ENCODE data around the gene RHBDF1.

Gene RHBDF1

DNA sequence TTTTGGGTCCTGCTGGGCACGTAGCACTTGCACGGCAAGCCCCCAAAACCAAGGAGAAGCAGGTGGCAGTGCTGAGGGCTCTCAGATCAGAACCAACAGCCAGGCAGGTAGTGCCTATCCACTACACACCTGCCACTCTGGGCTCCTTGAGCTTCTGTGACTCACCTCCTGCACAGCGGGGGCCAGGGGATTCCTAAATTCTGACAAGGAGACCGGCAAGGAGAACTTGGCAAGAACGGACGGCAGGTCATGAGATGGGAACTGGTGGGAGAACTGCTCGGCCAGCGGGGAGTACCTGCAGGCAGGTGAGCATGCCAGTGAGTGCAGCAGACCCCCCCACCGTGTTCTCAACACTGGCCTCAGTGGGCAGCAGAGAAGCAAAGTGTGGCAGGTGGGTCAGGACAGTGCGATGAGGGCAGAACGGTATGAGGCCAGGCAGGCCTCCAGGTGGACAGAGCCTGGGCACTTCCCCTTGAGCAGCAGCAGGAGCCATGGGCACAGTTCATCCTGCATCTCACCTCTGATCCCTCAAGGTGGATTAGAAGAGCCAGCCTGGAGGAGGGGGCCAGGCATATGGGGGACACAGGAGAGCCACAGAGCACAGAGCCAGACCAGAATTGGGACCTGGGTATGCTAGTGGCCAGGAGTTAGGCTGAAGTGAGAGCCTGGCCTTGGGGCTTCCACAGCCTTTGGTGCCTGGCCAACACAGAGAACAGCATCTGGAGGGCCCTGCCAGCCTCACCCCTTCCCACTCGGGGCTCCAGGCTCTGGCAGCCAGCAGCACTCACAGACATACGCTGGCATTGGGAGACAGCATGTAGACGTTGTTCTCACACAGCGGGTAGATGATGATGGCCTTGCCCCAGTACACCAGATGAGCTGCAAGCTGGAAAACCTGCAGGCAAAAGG is 20.3 kb upstream of the RHBDF1 start:
- no peak for DNase-seq (ENCODE audit: low spot score)

DNA sequence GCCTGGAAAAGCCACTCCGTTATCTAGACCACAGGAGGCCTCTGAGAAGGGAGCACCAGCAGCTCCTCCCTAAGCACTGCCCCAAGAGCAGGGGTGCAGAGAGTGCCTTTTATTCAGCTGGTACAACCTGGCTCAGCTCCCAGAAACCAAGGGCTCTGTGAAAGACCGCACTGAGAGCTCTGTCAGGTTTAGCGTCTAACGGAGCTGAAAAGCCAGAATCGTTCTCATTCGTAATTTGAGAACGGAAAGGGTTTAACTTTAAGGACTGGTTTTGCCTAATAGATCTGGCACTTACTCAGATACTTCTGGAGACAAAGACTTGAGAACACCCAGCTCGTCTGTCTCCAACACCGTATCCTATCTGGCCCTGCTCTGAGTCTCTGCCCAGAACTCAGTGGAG is 19.1 kb upstream of the RHBDF1 start:
- DNase-seq (ENCODE audit: low spot score), result no peak

DNA sequence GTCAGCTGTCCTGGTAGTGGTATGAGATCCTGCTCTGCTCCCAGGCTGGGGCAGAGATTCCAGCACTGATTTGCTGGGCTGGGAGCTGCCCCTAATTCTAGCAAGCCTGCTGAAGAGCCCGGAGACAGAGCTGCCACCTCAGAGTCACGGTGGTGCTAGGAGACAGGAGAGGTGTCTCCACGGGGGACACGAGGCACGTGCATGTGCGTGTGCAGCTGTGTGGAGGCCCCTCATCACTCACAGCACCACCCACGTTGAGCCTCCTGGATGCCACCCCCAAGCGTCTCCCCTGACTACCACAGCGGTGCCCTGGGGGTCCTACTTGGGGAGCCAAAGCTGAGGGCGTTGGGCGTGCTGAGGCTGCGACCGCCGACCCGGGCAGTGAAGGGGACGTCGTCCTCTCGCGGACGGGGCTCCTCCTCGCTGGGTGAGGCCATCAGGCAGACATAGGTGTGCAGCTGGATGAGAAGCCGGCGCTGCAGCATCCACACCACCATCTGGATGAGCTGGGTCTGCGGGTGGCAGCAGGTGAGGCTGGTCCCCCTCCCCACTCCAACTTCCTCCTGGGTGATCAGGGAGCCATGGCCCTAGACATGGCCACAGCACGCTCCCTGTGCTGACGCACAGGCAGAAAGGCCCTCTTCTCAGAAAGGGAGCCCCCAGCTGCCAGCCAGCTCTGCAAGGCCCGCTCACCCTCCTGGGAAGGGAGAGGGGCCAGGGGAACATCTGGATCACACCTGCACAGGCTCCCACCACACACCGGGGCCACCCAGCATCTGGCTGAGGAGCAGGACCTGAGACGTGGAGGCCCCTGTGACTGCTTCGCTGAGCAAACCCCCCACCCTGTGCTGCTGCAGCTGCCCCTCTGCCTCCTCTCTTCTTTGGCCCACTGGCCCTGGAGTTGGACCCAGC is 17.2 kb upstream of the RHBDF1 start:
- no peak for DNase-seq (ENCODE audit: low spot score)

- DNase-seq (ENCODE audit: low spot score), result no peak
Observed at GRCh38 chr16:88613-89012, 16.2 kb upstream of the RHBDF1 start.

DNA sequence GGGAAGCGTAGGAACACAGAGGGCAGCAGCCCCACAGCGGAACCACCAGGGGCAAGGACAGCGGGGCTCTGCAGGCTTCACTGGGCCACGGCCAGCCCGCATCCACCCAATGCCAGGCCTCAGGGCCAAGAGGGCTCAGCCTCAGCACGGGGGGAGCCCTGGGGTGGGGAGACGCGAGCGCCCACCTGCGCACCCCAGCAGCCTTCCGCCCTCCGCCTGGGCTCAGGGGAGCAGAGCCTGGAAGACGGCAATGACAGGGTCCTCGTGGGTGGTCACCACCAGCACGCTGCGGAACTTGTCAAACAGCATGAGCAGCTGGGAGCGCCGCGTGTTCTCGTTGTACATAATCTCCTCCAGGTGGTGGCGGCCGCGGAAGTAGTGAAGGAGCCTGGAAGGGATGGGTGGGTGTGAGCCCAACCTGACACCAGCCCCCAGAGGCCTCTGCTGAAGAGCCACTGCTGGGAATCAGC is 14.1 kb upstream of the RHBDF1 start:
- DNase-seq (ENCODE audit: low spot score), result no peak

- DNase-seq (ENCODE audit: low spot score), result no peak
Observed at GRCh38 chr16:85865-86264, 13.4 kb upstream of the RHBDF1 start.

DNA sequence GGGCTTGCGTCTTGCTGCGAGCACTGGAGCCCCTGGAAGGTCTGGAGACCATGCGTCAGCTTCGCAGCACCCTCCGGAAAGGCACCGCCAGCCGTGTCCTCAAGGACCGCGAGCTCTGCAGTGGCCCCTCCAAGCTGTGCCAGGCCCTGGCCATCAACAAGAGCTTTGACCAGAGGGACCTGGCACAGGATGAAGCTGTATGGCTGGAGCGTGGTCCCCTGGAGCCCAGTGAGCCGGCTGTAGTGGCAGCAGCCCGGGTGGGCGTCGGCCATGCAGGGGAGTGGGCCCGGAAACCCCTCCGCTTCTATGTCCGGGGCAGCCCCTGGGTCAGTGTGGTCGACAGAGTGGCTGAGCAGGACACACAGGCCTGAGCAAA is 13.0 kb upstream of the RHBDF1 start:
- DNase-seq (ENCODE audit: low spot score), result no peak

DNA sequence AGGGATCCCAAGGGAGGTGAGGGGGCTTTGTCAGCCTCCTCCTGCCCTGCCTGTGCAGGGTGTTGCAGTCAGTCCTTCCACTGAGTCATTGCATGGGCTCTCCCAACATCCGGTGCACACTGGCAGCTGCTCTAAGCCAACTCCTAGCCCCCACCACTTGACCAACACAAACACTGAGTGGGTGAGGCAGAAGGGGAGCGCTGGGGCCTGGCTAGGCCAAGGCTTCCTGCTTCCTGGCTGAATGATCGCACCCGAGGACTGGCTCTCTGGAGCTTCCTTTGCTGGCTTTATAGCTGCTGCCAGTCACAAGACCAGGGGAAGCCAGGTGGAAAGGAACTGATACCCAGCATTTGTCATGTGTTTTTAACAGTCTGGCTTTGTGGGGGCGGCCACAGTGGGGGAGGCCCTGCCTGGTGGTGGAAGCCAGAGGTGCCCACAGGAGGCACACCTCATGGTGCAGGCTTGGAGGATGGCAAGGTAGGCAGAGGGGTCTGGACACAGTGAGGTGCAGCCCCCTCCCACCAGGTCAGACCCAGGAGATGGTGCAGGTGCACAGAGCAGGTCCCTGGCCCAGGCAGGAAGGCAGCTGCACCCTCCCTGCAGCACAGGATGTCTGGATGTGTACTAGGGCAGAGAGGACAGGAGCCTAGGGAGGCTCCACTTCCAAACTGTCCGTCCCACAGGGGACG is 12.4 kb upstream of the RHBDF1 start:
- no peak for DNase-seq (ENCODE audit: low spot score)

DNA sequence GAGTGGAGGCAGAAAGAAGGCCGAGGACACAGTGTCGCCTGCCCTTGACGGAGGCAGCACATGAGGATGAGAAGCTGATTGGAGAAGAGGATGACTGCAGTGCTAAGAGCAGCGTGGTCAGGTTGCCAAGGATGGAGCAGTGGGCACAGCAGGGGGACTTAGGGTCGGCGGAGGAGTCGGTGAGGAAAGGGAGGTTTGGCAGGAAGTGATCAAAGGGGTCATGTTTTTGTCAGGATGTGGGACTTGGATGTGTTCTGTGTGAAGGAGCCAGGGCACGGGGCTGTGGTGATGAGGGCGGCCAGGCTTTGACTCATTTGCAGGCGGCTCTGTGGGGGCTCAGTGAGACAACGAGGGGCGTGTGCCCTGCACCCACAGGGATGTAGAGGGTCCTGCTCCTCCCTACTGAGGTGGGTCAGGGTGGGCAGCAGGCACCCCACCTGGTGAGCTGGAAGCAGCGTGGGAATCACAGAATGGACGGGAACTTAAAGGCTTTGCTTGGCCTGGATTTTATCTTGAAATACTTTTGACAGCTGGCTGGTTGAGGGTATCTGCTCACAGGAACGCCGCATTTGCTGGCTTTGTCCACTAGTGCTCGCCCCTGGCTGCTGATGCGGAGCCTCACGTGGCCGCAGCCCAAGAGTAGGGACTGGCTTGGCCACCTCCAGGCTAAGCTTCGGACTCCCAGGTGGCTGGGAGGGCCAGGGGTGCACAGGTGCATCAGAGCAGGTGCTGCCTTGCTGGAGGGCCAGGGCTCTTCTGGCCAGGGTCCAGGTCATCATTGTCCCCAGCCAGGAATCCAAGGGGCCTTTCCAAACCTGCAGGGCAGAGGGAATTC is 11.6 kb upstream of the RHBDF1 start:
- no peak for DNase-seq (ENCODE audit: low spot score)

DNA sequence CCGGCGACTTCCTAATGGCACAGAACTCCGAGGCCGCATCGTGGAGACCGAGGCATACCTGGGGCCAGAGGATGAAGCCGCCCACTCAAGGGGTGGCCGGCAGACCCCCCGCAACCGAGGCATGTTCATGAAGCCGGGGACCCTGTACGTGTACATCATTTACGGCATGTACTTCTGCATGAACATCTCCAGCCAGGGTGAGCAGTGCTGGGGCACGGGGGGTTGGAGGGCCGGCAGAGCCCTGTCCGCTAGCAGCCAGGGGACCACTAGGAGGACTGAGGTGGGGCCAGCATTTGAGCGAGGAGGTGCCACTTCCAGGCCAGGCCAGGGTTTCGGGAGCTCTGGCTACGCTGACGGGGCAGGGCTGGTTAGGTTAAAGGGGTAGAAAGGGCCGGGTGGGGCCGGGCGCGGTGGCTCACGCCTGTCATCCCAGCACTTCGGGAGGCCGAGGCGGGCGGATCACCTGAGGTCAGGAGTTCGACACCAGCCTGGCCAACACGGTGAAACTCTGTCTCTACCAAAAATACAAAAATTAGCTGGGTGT is 10.7 kb upstream of the RHBDF1 start:
- DNase-seq (ENCODE audit: low spot score), result no peak

GRCh38 chr16:79151-80054 is 7.0 kb upstream of the RHBDF1 start:
- no peak for DNase-seq (ENCODE audit: low spot score)

DNA sequence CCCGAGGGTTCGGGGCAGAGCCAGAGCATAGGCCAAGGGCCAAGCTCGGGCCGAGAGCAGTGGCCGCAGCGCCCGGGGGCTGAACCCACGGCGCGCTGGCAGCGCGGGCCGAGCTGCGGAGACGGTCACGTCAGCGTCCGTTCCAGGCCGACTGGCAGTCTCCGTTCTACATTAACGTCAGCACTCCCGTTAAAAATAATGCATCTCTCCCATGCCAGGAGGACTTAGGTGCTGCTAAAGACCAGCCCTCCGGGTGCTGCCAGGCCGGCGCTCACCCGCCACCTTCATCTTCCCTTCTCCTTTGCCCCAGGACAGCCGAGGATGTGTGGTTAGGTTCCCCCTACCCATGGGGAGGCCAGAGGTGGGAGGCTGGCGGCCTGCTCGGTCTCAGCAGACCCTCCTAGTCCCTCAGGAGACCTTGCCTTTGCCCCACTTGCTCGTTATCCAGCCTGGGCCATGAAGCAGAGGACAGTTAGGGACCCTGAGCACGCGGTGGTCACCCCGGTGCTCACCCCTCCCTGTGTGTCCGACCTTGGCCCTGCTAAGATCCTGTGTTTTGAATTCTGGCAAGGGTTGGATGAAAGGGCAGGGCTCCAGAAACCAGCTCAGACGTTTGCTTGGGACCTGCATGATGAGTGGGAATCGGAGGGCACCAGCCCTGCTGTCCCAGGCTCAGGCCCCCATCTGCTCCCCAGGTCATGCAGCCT is 6.2 kb upstream of the RHBDF1 start:
- DNase-seq (ENCODE audit: low spot score), result no peak

GRCh38 chr16:77807-78443 is 5.5 kb upstream of the RHBDF1 start, which contains the start of gene MPG:
TSS of gene MPG (plus strand) at chr16:78225. CDS start at chr16:78310, 85 bp downstream.
- DNase-seq (ENCODE audit: low spot score), result peak; percentile 94

DNA sequence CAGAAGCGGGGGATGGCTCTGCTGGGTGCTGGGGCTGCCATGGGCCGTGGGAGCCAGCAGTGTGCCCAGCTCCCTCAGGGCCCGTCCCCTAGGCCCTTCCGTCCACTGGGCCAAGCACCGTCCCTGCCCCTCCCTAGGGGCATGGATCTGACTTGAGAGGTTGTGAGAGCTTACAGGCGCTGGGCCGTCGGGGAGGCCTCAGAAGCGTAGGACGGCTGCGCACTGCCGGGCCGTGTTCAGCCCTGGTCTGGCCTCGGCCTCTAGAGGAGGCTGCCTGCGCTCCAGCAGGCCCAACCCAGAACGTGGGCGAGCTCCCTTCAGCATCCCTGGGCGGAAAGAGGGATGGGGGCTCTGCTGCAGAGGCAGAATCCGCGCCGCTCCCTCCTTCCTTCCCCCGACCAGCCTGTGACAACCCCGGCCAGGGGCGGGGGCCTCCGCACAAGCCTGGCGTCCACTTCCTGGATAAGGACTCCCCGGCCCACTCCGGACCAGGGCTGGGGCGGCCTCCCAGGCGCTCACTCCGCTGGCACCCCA is 4.9 kb upstream of the RHBDF1 start:
- DNase-seq (ENCODE audit: low spot score), result peak; percentile 85

DNA sequence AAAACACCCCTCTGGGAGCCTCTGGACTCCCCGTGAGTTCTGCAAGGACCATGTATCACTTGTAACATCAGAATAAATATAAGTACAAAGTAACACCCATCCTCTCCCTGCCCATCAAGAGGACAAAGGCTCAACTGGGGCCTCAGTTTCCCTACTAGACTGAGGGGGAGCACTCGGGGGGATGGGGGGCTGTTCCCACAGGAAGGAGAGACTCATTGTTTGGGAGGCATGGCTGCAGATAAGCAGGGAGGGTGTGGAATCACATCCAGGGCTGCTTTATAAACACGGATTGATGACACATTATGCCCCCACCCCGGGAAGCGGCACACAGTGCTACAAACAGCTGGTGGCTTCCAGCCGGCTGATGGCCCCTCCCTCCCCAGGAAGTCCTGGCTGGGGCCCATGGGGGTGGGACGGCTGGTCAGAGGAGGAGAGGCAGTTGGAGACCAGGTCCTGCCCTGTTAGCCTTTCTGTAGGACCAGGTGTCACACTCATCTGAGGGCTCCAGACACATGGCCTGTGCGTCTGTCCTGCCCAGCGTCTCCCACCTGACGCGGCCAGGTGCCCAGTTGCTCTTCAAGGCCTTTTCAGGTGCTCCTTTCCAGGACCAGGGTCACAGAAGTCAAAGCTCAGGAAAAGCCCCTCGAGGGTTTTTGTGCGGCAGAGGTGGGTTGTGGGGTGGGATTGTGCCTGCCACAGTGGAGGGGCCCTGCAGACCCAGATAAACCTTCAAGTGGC is 4.3 kb upstream of the RHBDF1 start:
- peak; percentile 81 for DNase-seq (ENCODE audit: low spot score)

DNA sequence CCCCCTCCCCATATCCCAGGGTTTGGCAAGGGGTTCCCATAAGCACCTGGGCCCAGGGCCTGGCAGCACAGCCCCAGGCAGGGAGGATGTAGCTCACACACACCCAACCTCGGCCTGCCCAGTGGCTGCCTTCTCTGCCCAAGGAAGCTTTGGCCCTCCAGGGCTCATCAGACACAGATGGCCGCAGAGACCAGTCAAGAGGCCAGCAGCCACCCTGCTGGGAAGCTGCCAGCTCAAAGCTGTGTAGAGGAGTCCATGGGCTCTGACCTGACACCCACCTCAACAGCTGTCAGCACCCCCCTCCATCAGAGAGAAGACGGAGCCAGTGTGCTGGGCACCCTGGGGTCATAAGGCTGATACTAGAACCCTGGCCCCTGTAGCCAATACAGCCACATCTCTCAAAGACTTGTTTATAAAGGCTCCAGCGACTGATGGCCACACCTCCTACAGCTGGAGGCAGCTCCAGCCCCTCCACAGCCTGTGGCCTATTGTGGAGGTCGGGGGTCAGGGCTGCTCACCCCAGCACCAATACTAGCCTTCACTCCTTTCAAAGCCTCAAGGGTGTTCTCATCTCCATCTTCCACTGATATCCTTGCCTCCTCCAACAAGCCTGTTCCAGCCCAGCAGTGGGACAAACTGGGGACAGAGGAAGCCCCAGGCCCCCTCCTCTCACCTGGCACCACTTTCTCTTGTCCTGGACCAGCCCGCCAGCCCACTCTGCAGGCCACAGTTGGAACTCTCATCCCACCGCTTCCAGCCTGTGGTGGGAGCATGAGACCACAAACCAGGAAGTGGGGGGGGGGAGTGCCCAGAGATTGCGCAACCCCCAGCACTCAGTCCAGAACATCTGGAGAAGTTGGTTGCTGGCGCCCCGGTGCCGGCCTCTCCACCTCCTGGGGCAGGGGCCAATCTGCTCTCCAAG is 3.4 kb upstream of the RHBDF1 start:
- DNase-seq (ENCODE audit: low spot score), result peak; percentile 86
